CD14-positive monocyte (primary cell): Measurements from ENCODE around the gene CCL11. TPM values are rescaled to one million over a fixed set of nuclear protein-coding genes. Genes with fewer than 3 reads are reported as not detected.

ENCODE experiments used
- DNase-seq, 3 donors: peaks; one replicate each; pipeline ENCODE4 v3.0.0-alpha.2; 2011 to 2022
- H2AFZ ChIP-seq: 2 replicates; pipeline ENCODE4 v1.6.0; 2012; ENCODE audit warnings: mild to moderate bottlenecking, low read depth, low read length, inconsistent platforms; ENCODE audit not compliant: insufficient read depth, poor library complexity, severe bottlenecking
- H3K27ac ChIP-seq, 2 donors: 1 replicate in 1 of 2; 2 replicates in 1 of 2; pipeline ENCODE4 v1.5.1; 2012 to 2013; ENCODE audit warnings: low read length in 2 of 2, control low read depth in 1 of 2, inconsistent platforms in 1 of 2, low read depth in 1 of 2, mild to moderate bottlenecking in 1 of 2
- H3K27me3 ChIP-seq, 2 donors: one replicate each; pipeline versions ENCODE4 v1.6.0 to v1.6.1; 2011 to 2013; ENCODE audit warnings: low read length in 2 of 2; ENCODE audit not compliant: control insufficient read depth in 2 of 2, insufficient read depth in 2 of 2
- H3K36me3 ChIP-seq, 2 donors: replicated peaks in 1 of 2; 1 replicate in 1 of 2; 2 replicates in 1 of 2; pipeline versions ENCODE4 v1.5.1 to v1.6.1; 2012 to 2013; ENCODE audit warnings: low read length in 2 of 2, control low read depth in 1 of 2, inconsistent platforms in 1 of 2, mild to moderate bottlenecking in 1 of 2; ENCODE audit not compliant: insufficient read depth in 2 of 2, control insufficient read depth in 1 of 2
- H3K4me1 ChIP-seq, 2 donors: 1 replicate in 1 of 2; 2 replicates in 1 of 2; pipeline versions ENCODE4 v1.5.1 to v1.6.1; 2012 to 2013; ENCODE audit warnings: low read length in 2 of 2, control low read depth in 1 of 2, inconsistent platforms in 1 of 2, mild to moderate bottlenecking in 1 of 2, moderate library complexity in 1 of 2; ENCODE audit not compliant: insufficient read depth in 2 of 2, control insufficient read depth in 1 of 2
- H3K4me2 ChIP-seq: replicated peaks from 2 replicates; pipeline ENCODE3; 2012; ENCODE audit warnings: low read length, moderate library complexity, mild to moderate bottlenecking; ENCODE audit not compliant: poor library complexity, severe bottlenecking; ENCODE audit errors: extremely low read depth
- H3K4me3 ChIP-seq, 3 experiments: fragments of 200-600 bp in 1 of 3; sonication (generic) in 1 of 3; replicated peaks in 1 of 3; 1 replicate in 2 of 3; 2 replicates in 1 of 3; pipeline ENCODE4 v1.5.1; 2011 to 2013; ENCODE audit warnings: low read length in 3 of 3, mild to moderate bottlenecking in 3 of 3, control low read depth in 2 of 3, low read depth in 2 of 3, inconsistent platforms in 1 of 3, moderate library complexity in 1 of 3
- H3K79me2 ChIP-seq: 2 replicates; pipeline ENCODE4 v1.6.0; 2012; ENCODE audit warnings: mild to moderate bottlenecking, control low read depth, inconsistent platforms, low read length, moderate library complexity; ENCODE audit not compliant: insufficient read depth
- H3K9ac ChIP-seq: 2 replicates; pipeline ENCODE4 v1.6.0; 2017; ENCODE audit warnings: low read length, mild to moderate bottlenecking; ENCODE audit not compliant: insufficient read depth, poor library complexity, severe bottlenecking
- H3K9me3 ChIP-seq, 2 donors: replicated peaks in 1 of 2; 1 replicate in 1 of 2; 2 replicates in 1 of 2; pipeline versions ENCODE4 v1.5.1 to v1.6.1; 2012 to 2013; ENCODE audit warnings: low read length in 2 of 2, control low read depth in 1 of 2; ENCODE audit not compliant: control insufficient read depth in 1 of 2, insufficient read depth in 1 of 2
- H4K20me1 ChIP-seq: 2 replicates; pipeline ENCODE4 v1.6.0; 2012; ENCODE audit warnings: mild to moderate bottlenecking, low read length, control low read depth, moderate library complexity; ENCODE audit not compliant: insufficient read depth
- H3K27ac Mint-ChIP-seq, 7 donors: one replicate each; pipeline ENCODE4 v1.8.0; 2020; ENCODE audit warnings: mild to moderate bottlenecking in 7 of 7, mixed read lengths in 7 of 7, moderate library complexity in 6 of 7, inconsistent platforms in 2 of 7
- H3K27me3 Mint-ChIP-seq, 3 donors: one replicate each; pipeline ENCODE4 v1.8.0; 2021 to 2022; ENCODE audit warnings: low read depth in 3 of 3, mild to moderate bottlenecking in 3 of 3, mixed read lengths in 3 of 3, moderate library complexity in 3 of 3, inconsistent platforms in 1 of 3
- H3K36me3 Mint-ChIP-seq, 2 donors: one replicate each; pipeline ENCODE4 v1.8.0; 2020; ENCODE audit warnings: mixed read lengths in 2 of 2, inconsistent platforms in 1 of 2, mild to moderate bottlenecking in 1 of 2
- H3K4me1 Mint-ChIP-seq: one replicate; pipeline ENCODE4 v1.8.0; 2020; ENCODE audit warnings: mild to moderate bottlenecking, mixed read lengths
- H3K4me3 Mint-ChIP-seq, 2 donors: one replicate each; pipeline ENCODE4 v1.8.0; 2020; ENCODE audit warnings: mild to moderate bottlenecking in 2 of 2, mixed read lengths in 2 of 2, moderate library complexity in 1 of 2
- H3K9me3 Mint-ChIP-seq, 7 donors: one replicate each; pipeline ENCODE4 v1.8.0; 2020 to 2022; ENCODE audit warnings: mixed read lengths in 7 of 7, mild to moderate bottlenecking in 6 of 7, moderate library complexity in 6 of 7, inconsistent platforms in 2 of 7
- CTCF ChIP-seq: fragments of 200-600 bp; IDR thresholded peaks from one replicate; pipeline ENCODE4 v1.8.0; 2022; ENCODE audit warnings: antibody characterized with exemption, mild to moderate bottlenecking
- WGBS: methylation state at CpG from one replicate; pipeline ENCODE4 v1.1.5; 2013; ENCODE audit warnings: missing lambda C conversion rate; ENCODE audit not compliant: insufficient coverage; 5-methylcytosine and 5-hydroxymethylcytosine counted together
- intact Hi-C, 2 donors: fragments of 100-400 bp; cut with micrococcal nuclease; formaldehyde crosslinking; loops; one replicate each; pipeline versions ENCODE4 v1.15.0 to v1.15.1; 2023
- polyA plus RNA-seq, 3 donors: library from polyadenylated mRNA; depleted of rRNA in 1 of 3; unstranded in 2 of 3; stranded (reverse) in 1 of 3; fragments of 300-500 nt in 2 of 3; fragments of >200 nt in 1 of 3; fragmentation: Illumina TruSeq in 2 of 3; gene quantifications; 1 replicate in 2 of 3; 2 replicates in 1 of 3; pipeline ENCODE4 v1.2.3, GENCODE V29; 2012 to 2021

The CCL11 gene
- polyA plus RNA-seq, 3 donors = not detected

- peaks cover 0 to 7% of the 10 kb centered on the region in 2 donors for H3K36me3 Mint-ChIP-seq
- H3K27me3 Mint-ChIP-seq = peaks cover 0 to 3% (median 2%) of the 10 kb centered on the region in 3 donors
These were observed 28.1 kb upstream of the CCL11 start for GRCh38 chr17:34257299-34257985.

GRCh38 chr17:34257986-34258326 lies 27.6 kb upstream of the CCL11 start:
- no peaks in the 10 kb centered on the region for H3K36me3 ChIP-seq
- H3K27ac ChIP-seq = no peak overlapping the region
- intact Hi-C loops = loop anchor here (5.0 to 10.0 kb wide), 3 partner anchors 36 to 104 kb away; partner anchors contain the start of genes CCL1 (in 1 of the 2) and CCL8 (in 1 of the 2)
- no peaks in the 10 kb centered on the region for H3K79me2 ChIP-seq
- H3K4me3 ChIP-seq = no peak overlapping the region
- Mint-ChIP-seq H3K27me3 (peaks cover 0 to 3% (median 2%) of the 10 kb centered on the region in 3 donors), H3K27ac (no peak overlapping the region), H3K36me3 (peaks cover 0 to 4% of the 10 kb centered on the region in 2 donors), H3K4me3 (no peak overlapping the region), H3K4me1 (peaks cover 43% of the 10 kb centered on the region), H3K9me3 (peaks cover 0 to 2% (median 0%) of the 10 kb centered on the region in 7 donors)
- peaks cover 32 to 34% of the 10 kb centered on the region in 2 donors for H3K4me1 ChIP-seq
- no peak for TF ChIP-seq CTCF
- no peak overlapping the region for H3K4me2 ChIP-seq
- no peaks in the 10 kb centered on the region for H3K27me3 ChIP-seq
- no peak overlapping the region for H2AFZ ChIP-seq
- no peaks in the 10 kb centered on the region for H3K9me3 ChIP-seq
- WGBS = no CpG with 5 or more reads among the region's 1 CpG
- no peak for DNase-seq
- H4K20me1 ChIP-seq = no peaks in the 10 kb centered on the region
- H3K9ac ChIP-seq = no peak overlapping the region

More at GRCh38 chr17:34257299-34257985, 28.1 kb upstream of the CCL11 start:
- H3K9me3 ChIP-seq = no peaks in the 10 kb centered on the region
- intact Hi-C loops = loop anchor here (5.0 to 10.0 kb wide), 3 partner anchors 35 to 105 kb away; partner anchors contain the start of genes CCL1 (in 1 of the 2) and CCL8 (in 1 of the 2)
- no peak overlapping the region for H3K4me2 ChIP-seq
- H3K27ac ChIP-seq = no peak overlapping the region
- no peak for DNase-seq
- H4K20me1 ChIP-seq = no peaks in the 10 kb centered on the region
- no peak overlapping the region for H3K4me3 ChIP-seq
- H3K4me1 Mint-ChIP-seq = peaks cover 48% of the 10 kb centered on the region
- H3K27ac Mint-ChIP-seq = no peak overlapping the region
- no peak overlapping the region for H3K9ac ChIP-seq
- H3K4me3 Mint-ChIP-seq = no peak overlapping the region
- H3K27me3 ChIP-seq = no peaks in the 10 kb centered on the region
- TF ChIP-seq CTCF = no peak
- H2AFZ ChIP-seq = no peak overlapping the region
- WGBS = 100% methylated on average over 2 of the region's 5 CpGs
- no peaks in the 10 kb centered on the region for H3K79me2 ChIP-seq
- no peaks in the 10 kb centered on the region for H3K36me3 ChIP-seq
- peaks cover 0 to 2% (median 0%) of the 10 kb centered on the region in 7 donors for H3K9me3 Mint-ChIP-seq
- H3K4me1 ChIP-seq = peaks cover 37 to 39% of the 10 kb centered on the region in 2 donors
